ENCODE results near the gene SETD2. TPM values are rescaled to one million over a fixed set of nuclear protein-coding genes. Genes with fewer than 3 reads are reported as not detected.

SETD2 gene
- total and polyA plus RNA-seq, 4 donors = 7.6 to 37.6 (median 19.0) TPM

GRCh38 chr3:46976326-46977190 is 187.4 kb downstream of the SETD2 start, which contains the start of gene CCDC12:
CCDC12 (minus strand) TSS chr3:46976745; CDS start chr3:46976732, 13 bp downstream.
- no peaks in the 10 kb centered on the region for H3K9me3 ChIP-seq (ENCODE audit: control insufficient read depth in 4 of 4, low read length in 3 of 4)
- peaks cover 0 to 4% (median 1%) of the 10 kb centered on the region in 4 donors for H3K36me3 ChIP-seq (ENCODE audit: control insufficient read depth in 4 of 4, insufficient read depth in 3 of 4, low read depth in 1 of 4, low read length in 3 of 4)
- no peak for TF ChIP-seq HNF4G (IDR thresholded peaks at IDR 0.05)
- TF ChIP-seq RXRA (IDR thresholded peaks at IDR 0.05) = peak; percentile 24 to 55
- peak in 1 of 2 donors; percentile 67 for TF ChIP-seq EGR1 (IDR thresholded peaks at IDR 0.05; ENCODE audit: low read depth in 2 of 2)
- TF ChIP-seq GABPA (IDR thresholded peaks at IDR 0.05 in 1 of 2, conservative IDR thresholded peaks at IDR 0.05 in 1 of 2) = peak in 1 of 2 donors; percentile 30
- peak; percentile 51 for TF ChIP-seq SP1 (IDR thresholded peaks at IDR 0.05)
- TF ChIP-seq, protein P1, sequence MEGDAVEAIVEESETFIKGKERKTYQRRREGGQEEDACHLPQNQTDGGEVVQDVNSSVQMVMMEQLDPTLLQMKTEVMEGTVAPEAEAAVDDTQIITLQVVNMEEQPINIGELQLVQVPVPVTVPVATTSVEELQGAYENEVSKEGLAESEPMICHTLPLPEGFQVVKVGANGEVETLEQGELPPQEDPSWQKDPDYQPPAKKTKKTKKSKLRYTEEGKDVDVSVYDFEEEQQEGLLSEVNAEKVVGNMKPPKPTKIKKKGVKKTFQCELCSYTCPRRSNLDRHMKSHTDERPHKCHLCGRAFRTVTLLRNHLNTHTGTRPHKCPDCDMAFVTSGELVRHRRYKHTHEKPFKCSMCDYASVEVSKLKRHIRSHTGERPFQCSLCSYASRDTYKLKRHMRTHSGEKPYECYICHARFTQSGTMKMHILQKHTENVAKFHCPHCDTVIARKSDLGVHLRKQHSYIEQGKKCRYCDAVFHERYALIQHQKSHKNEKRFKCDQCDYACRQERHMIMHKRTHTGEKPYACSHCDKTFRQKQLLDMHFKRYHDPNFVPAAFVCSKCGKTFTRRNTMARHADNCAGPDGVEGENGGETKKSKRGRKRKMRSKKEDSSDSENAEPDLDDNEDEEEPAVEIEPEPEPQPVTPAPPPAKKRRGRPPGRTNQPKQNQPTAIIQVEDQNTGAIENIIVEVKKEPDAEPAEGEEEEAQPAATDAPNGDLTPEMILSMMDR (IDR thresholded peaks at IDR 0.05; ENCODE audit: low read depth, low read length, missing input control) = no peak
- no peak for TF ChIP-seq JUND (IDR thresholded peaks at IDR 0.05)
- TF ChIP-seq TAF1 (conservative IDR thresholded peaks at IDR 0.05) = peak; percentile 25
- TF ChIP-seq MAX (IDR thresholded peaks at IDR 0.05) = no peak
- peak; percentile 98 for TF ChIP-seq YY1 (IDR thresholded peaks at IDR 0.05)
- TF ChIP-seq ZBTB33 (IDR thresholded peaks at IDR 0.05) = no peak
- peak in 1 of 2 donors; percentile 26 for TF ChIP-seq RAD21 (IDR thresholded peaks at IDR 0.05)
- TF ChIP-seq FOXA2 (IDR thresholded peaks at IDR 0.05) = no peak
- no peak for TF ChIP-seq ATF3 (IDR thresholded peaks at IDR 0.05)
- TF ChIP-seq FOXA1 (IDR thresholded peaks at IDR 0.05) = no peak
- no peak for TF ChIP-seq NR2F2 (IDR thresholded peaks at IDR 0.05)
- TF ChIP-seq REST (IDR thresholded peaks at IDR 0.05) = peak; percentile 18
- TF ChIP-seq HNF4A (conservative IDR thresholded peaks at IDR 0.05) = peak; percentile 16 to 55
- peak; percentile 92 for DNase-seq (ENCODE audit: low spot score)
- under 1% methylated on average over 64 of the region's 64 CpGs for WGBS
- peak within 1 kb of the TSS; percentile 84 to 89 for H3K27ac ChIP-seq (ENCODE audit: low read depth in 1 of 2, low read length in 2 of 2)
- H3K4me3 ChIP-seq (ENCODE audit: low read depth in 1 of 3, low read length in 3 of 3) = peak within 1 kb of the TSS; percentile 70 to 92 (median 89)
- peak within 1 kb of the TSS; percentile 55 to 87 for H3K9ac ChIP-seq (ENCODE audit: low read depth in 1 of 2, low read length in 2 of 2)
- H3K4me1 ChIP-seq (ENCODE audit: control insufficient read depth in 4 of 4, insufficient read depth in 4 of 4, low read length in 3 of 4) = peaks cover 13 to 41% (median 31%) of the 10 kb centered on the region in 4 donors
- no peaks in the 10 kb centered on the region for H3K27me3 ChIP-seq (ENCODE audit: control insufficient read depth in 4 of 4, insufficient read depth in 4 of 4, low read length in 3 of 4)
